Brain microvascular endothelial cell (primary cell): ENCODE measurements around the gene NRP2.

Source experiments
- DNase-seq: peaks from one replicate; pipeline ENCODE4 v3.0.0-alpha.2; 2020
- H3K27ac ChIP-seq: fragments of 250-450 bp; sonication (Bioruptor Pico); 2 replicates; pipeline ENCODE4 v1.5.1; 2020; ENCODE audit warnings: mild to moderate bottlenecking, moderate library complexity
- H3K27me3 ChIP-seq: fragments of 250-450 bp; sonication (Bioruptor Pico); replicated peaks from 2 replicates; pipeline ENCODE4 v1.5.1; 2020; ENCODE audit warnings: mild to moderate bottlenecking
- H3K36me3 ChIP-seq: fragments of 250-450 bp; sonication (Bioruptor Pico); replicated peaks from 2 replicates; pipeline ENCODE4 v1.5.1; 2020; ENCODE audit warnings: mild to moderate bottlenecking
- H3K4me3 ChIP-seq: 2 replicates; pipeline ENCODE4 v1.5.1; 2011; ENCODE audit warnings: low read depth, mild to moderate bottlenecking, control low read depth, low read length, moderate library complexity
- in situ Hi-C: cut with HindIII; loops from 2 replicates; pipeline ENCODE4 v1.10.0; 2017; ENCODE audit warnings: low sequenced_read_pairs, low pct_ligation_motif_present
- TF ChIP-seq, protein P1 (sequence below): IDR thresholded peaks from 2 replicates; pipeline ENCODE4 v1.5.1; 2011; ENCODE audit warnings: low read depth, mild to moderate bottlenecking, moderate library complexity, low read length, control low read depth, inconsistent platforms; ENCODE audit errors: missing control alignments

Gene NRP2

DNA sequence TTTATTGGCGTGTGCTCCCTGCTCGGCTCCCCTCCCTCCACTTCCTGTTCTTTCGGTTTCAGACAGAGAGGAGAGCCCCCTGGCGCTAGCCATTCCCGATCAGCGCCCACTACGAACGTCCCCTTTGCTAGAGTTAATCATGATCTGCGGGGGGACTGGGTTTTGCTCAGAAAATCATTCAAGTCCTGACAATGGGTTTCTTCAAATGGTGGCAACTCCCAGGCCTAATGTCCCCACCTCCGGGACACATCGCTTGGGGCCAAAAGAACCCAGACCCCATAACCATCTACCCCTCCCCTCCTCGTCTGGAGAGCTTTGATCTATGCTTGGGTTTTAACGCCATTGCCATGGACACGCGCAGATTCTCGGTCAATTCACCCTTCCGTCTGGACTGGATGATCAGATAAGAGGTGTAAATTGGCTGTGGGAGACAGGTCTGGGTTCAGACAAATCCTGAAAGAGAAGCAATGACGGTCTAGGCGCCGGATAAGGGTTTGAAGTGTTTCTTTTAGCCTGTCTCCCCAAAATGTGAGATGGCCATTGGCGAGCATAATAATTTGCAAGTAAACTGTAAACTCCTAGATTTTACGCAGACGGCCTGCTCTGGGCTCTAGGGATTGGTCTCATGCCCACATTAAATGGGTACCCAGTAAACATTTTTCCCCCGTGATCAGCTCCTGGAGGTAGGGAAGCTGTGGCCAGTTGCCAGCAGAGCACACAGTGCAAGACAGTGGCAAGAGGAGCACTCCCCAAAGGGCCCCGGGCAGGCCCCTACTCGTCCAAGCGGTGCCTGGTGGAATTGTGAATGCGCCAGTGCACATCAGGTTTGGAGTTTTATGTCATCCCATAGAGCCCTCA lies 4.7 kb downstream of the NRP2 start:
- no peaks in the 10 kb centered on the region for H3K36me3 ChIP-seq
- no peak overlapping the region for H3K27ac ChIP-seq
- DNase-seq, result no peak
- peak overlapping the region; percentile 77 for H3K4me3 ChIP-seq
- TF ChIP-seq, protein P1, sequence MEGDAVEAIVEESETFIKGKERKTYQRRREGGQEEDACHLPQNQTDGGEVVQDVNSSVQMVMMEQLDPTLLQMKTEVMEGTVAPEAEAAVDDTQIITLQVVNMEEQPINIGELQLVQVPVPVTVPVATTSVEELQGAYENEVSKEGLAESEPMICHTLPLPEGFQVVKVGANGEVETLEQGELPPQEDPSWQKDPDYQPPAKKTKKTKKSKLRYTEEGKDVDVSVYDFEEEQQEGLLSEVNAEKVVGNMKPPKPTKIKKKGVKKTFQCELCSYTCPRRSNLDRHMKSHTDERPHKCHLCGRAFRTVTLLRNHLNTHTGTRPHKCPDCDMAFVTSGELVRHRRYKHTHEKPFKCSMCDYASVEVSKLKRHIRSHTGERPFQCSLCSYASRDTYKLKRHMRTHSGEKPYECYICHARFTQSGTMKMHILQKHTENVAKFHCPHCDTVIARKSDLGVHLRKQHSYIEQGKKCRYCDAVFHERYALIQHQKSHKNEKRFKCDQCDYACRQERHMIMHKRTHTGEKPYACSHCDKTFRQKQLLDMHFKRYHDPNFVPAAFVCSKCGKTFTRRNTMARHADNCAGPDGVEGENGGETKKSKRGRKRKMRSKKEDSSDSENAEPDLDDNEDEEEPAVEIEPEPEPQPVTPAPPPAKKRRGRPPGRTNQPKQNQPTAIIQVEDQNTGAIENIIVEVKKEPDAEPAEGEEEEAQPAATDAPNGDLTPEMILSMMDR, result peak; percentile 63
- no peaks in the 10 kb centered on the region for H3K27me3 ChIP-seq
- in situ Hi-C loops, result no loop called here

DNA sequence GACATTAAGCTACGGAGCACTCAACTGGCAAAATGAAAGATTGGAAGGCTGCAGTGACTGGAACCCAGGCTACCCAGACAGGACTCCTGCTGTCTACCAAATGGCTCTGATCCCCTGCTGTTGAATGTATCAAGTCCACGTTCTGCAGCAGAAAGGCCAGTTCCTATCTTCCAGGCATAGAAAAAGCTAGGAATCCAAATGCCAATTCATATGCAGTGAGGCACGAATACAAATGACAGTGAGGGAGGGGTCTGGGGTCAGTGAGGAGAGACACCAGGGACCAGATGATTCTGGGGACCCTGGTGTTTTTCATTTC lies 5.3 kb downstream of the NRP2 start:
- in situ Hi-C loops, result no loop called here
- no peak for DNase-seq
- Histone ChIP-seq H3K27ac (no peak overlapping the region), H3K36me3 (no peaks in the 10 kb centered on the region), H3K27me3 (no peaks in the 10 kb centered on the region), H3K4me3 (no peak overlapping the region)
- TF ChIP-seq, protein P1, result no peak

DNA sequence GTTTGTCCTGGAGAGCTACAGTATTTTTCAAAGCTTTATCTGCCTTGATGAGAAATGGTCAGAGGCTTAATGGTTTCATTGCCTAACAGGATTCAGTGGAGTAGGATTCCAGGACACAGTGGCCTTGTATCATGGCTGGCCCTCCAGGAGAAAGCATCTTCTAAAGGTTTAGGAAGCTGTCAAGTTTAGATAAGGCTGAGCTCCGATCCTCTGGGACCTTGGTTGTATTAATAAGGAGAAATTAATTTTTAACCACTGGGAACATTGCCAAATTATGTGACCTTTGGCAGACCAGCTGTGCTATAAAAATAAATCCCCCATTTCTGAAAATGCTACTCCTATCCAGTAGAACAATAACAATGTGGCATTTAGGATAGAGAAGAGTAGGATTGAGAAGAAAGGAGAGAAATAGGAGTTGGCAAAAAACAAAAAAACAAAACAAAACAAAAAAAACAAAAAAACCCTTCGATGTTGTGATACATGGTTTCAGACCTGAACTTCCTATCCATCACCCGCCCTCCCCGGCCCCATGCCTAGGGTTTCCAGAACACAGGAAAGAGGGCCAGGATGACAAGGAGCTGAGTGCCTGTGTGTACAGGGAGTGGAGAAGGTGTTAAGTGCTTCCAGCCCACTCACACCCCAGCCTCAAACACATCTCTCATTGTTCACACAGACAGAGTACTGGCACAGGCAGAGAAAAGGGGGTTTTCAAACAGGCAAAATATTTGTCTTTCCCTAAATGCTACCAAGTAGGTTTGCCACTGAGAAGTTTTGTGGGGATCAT lies 6.3 kb downstream of the NRP2 start:
- H3K27me3 ChIP-seq, result no peaks in the 10 kb centered on the region
- no peak for DNase-seq
- in situ Hi-C loops, result no loop called here
- no peak overlapping the region for H3K27ac ChIP-seq
- TF ChIP-seq, protein P1, result no peak
- H3K4me3 ChIP-seq, result no peak overlapping the region
- H3K36me3 ChIP-seq, result no peaks in the 10 kb centered on the region

DNA sequence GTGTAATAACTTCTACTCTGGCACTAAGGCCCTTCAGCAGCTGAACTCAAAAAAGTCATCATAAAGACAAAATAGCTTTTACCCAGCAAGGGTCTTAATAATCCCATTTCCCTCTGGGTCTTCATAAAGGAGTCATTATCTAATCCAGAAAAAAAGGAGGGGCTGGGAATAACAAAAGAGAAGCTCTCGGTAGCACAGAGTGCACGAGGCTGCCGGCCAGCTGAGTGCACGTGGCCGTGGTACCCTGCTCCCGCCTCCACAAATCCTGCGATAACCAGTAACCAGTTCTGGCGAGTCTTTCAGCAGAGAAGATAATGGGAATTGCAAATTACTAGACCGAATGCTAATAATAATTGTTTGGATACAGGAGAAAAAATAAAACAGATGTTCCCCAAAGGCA lies 7.5 kb downstream of the NRP2 start:
- in situ Hi-C loops, result no loop called here
- H3K27me3 ChIP-seq, result no peaks in the 10 kb centered on the region
- no peaks in the 10 kb centered on the region for H3K36me3 ChIP-seq
- H3K27ac ChIP-seq, result no peak overlapping the region
- H3K4me3 ChIP-seq, result no peak overlapping the region
- TF ChIP-seq, protein P1, result no peak
- DNase-seq, result no peak

DNA sequence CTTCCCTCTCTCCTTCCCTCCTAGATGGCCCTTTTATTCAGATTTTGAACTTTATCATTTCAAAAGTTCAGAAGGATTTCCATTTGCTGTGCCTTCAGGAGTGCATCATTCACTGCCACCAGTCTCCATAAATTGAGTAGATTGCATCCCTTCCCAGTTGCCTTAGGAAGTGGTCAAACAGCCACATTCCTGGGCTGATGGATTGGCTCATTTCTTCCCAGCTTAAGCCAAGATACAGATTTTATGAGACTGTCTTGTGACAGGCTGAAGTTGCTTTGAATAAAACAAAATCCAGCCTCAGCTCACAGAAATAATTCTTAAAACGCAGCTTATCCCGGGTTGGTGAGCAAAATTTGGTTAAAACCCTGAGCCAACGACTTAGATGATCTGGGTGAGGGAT lies 9.8 kb downstream of the NRP2 start:
- H3K4me3 ChIP-seq, result no peak overlapping the region
- H3K27me3 ChIP-seq, result no peaks in the 10 kb centered on the region
- TF ChIP-seq, protein P1, result no peak
- in situ Hi-C loops, result no loop called here
- H3K36me3 ChIP-seq, result no peaks in the 10 kb centered on the region
- H3K27ac ChIP-seq, result no peak overlapping the region
- no peak for DNase-seq
